K562 (cell line): Measurements from ENCODE around the gene CFAP70. TPM values are rescaled to one million over a fixed set of nuclear protein-coding genes. Genes with fewer than 3 reads are reported as not detected.

ENCODE experiments used
- ARNT ChIP-seq, 2 experiments: fragments of 450-650 bp; IDR thresholded peaks; 2 replicates each; pipeline ENCODE4 v1.6.1; 2016; ENCODE audit warnings: mild to moderate bottlenecking in 1 of 2
- ELF2 ChIP-seq: fragments of 250-450 bp; sonication (Bioruptor Pico); IDR thresholded peaks from 2 replicates; pipeline ENCODE4 v1.5.0; 2021; ENCODE audit warnings: mild to moderate bottlenecking
- HOXB6 ChIP-seq: fragments of 250-450 bp; sonication (Bioruptor Pico); IDR thresholded peaks from 2 replicates; pipeline ENCODE4 v1.5.1; 2022; ENCODE audit warnings: mild to moderate bottlenecking, borderline replicate concordance
- IFI16 ChIP-seq: fragments of 250-450 bp; sonication (Bioruptor Pico); IDR thresholded peaks from 2 replicates; pipeline ENCODE4 v2.1.2; 2022; ENCODE audit warnings: mild to moderate bottlenecking, inconsistent platforms
- KDM1A ChIP-seq, 2 experiments: fragments of 450-650 bp; IDR thresholded peaks; 2 replicates each; pipeline ENCODE4 v1.6.1; 2016; ENCODE audit warnings: mild to moderate bottlenecking in 2 of 2
- LEF1 ChIP-seq: fragments of 450-650 bp; IDR thresholded peaks from 2 replicates; pipeline ENCODE4 v1.6.1; 2016; ENCODE audit warnings: mild to moderate bottlenecking
- RCOR1 ChIP-seq, 2 experiments: IDR thresholded peaks; 2 replicates each; pipeline ENCODE4 v1.6.1; 2012; ENCODE audit warnings: low read depth in 2 of 2, low read length in 2 of 2, borderline replicate concordance in 1 of 2, improper control_type of control experiment in 1 of 2
- RUNX1 ChIP-seq: sonication (generic); IDR thresholded peaks from 2 replicates; pipeline ENCODE4 v1.6.1; 2016; ENCODE audit warnings: antibody characterized with exemption, low read depth
- ZNF12 ChIP-seq: sonication (generic); formaldehyde crosslinking; IDR thresholded peaks from 2 replicates; pipeline ENCODE4 v1.4.0; 2020; ENCODE audit warnings: mild to moderate bottlenecking, missing genetic modification reagents
- ZNF584 ChIP-seq: fragments of 200-800 bp; sonication (Bioruptor generic); IDR thresholded peaks from 2 replicates; pipeline ENCODE4 v1.6.1; 2016; ENCODE audit warnings: low read depth, mild to moderate bottlenecking, missing genetic modification characterization, missing compliant biosample characterization
- ZNF589 ChIP-seq: fragments of 200-800 bp; sonication (Bioruptor generic); IDR thresholded peaks from 2 replicates; pipeline ENCODE4 v1.6.1; 2016; ENCODE audit warnings: low read depth, missing genetic modification characterization, missing compliant biosample characterization
- ZNF644 ChIP-seq: fragments of 200-800 bp; sonication (Bioruptor generic); IDR thresholded peaks from 2 replicates; pipeline ENCODE4 v1.6.1; 2016; ENCODE audit warnings: low read depth, missing genetic modification characterization, missing compliant biosample characterization
- polyA plus RNA-seq, 8 experiments: library from polyadenylated mRNA; depleted of rRNA in 4 of 8; stranded (reverse) in 5 of 8; unstranded in 3 of 8; fragments of >200 nt; fragmentation: Nextera tagmentation in 2 of 8; fragmentation: Illumina TruSeq in 1 of 8; extraction: Ambion mirVana in 2 of 8; extraction: Trizol in 1 of 8; gene quantifications; 2 replicates each; pipeline versions ENCODE4 v1.2.1 to v1.2.3, GENCODE V29; 2011 to 2014; ENCODE audit warnings: inconsistent platforms in 1 of 8, missing spikeins in 1 of 8
- total RNA-seq, 7 experiments: library from RNA; depleted of rRNA in 6 of 7; stranded (reverse); fragments of >200 nt in 6 of 7; fragmentation: Illumina TruSeq in 2 of 7; extraction: Trizol in 2 of 7; gene quantifications; 2 replicates each; pipeline versions ENCODE4 v1.2.1 to v1.2.3, GENCODE V29; 2011 to 2021; ENCODE audit warnings: low replicate concordance in 1 of 7
- TF ChIP-seq, protein P1 (sequence below), 3 experiments: IDR thresholded peaks in 2 of 3; conservative IDR thresholded peaks in 1 of 3; 2 replicates each; pipeline ENCODE4 v1.5.1; 2011 to 2012; ENCODE audit warnings: low read length in 3 of 3, mild to moderate bottlenecking in 3 of 3, control low read depth in 2 of 3, improper control_type of control experiment in 1 of 3, inconsistent platforms in 1 of 3, low read depth in 1 of 3, mixed read lengths in 1 of 3, moderate library complexity in 1 of 3; ENCODE audit not compliant: insufficient read depth in 2 of 3
- TF ChIP-seq, protein P2 (sequence below): fragments of 450-650 bp; IDR thresholded peaks from 2 replicates; pipeline ENCODE4 v1.6.1; 2016; ENCODE audit warnings: low read depth, mild to moderate bottlenecking, moderate library complexity
- TF ChIP-seq, protein P3 (sequence below): fragments of 450-650 bp; IDR thresholded peaks from 2 replicates; pipeline ENCODE4 v1.6.1; 2016; ENCODE audit warnings: low read depth
- TF ChIP-seq, protein P4 (sequence below): fragments of 250-450 bp; sonication (Bioruptor Pico); IDR thresholded peaks from 2 replicates; pipeline ENCODE4 v1.5.0; 2021

CFAP70 gene
- total and polyA plus RNA-seq, 9 of the 15 experiments (the other 6 are each of a cell fraction or from before 2014, with no cell fraction given): 0.27 to 1.6 (median 0.86) TPM

DNA sequence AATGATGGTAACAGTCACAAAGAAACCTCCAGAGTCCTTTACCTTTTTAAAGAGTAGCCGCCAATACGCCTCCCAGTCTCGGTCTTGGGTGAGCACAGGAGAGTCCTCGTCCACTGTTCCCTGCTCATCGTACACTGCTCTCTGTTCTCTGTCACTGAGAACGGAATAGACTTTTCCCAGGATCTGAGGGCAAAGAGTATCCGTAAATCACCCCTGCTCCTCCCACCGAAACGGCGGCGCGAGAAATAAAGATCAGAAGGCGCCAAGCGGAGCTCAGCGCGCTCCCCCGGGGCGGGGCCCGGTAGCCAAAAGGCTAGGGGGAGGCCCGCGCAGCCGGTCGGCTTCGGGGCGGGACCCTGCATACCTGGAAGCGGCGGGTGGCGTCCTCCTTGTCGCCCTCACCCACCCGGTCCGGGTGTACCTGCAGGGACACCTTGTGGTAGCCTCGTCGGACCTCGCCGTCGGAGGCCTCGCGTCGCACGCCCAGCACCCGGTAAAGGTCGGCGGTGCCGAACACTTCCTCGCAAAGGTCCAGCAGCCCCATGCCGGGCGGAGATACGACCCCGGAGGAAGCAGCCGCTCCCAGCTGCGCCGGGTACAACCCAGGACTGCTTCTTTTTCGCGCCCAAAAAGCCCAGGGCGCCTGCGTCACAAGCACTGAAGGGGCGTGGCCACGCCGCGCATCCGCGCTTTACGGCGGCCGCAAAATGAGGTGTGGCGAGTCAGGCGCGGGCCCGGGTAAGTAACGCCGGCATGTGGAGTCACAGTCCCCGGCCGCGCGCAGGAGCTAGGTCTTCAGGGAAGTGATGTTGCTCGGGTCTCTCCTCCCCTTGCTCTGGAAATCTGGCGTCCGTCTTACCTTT, 111.8 kb downstream of the CFAP70 start, which contains the start of gene DNAJC9 (continued):
- TF ChIP-seq, protein P1, sequence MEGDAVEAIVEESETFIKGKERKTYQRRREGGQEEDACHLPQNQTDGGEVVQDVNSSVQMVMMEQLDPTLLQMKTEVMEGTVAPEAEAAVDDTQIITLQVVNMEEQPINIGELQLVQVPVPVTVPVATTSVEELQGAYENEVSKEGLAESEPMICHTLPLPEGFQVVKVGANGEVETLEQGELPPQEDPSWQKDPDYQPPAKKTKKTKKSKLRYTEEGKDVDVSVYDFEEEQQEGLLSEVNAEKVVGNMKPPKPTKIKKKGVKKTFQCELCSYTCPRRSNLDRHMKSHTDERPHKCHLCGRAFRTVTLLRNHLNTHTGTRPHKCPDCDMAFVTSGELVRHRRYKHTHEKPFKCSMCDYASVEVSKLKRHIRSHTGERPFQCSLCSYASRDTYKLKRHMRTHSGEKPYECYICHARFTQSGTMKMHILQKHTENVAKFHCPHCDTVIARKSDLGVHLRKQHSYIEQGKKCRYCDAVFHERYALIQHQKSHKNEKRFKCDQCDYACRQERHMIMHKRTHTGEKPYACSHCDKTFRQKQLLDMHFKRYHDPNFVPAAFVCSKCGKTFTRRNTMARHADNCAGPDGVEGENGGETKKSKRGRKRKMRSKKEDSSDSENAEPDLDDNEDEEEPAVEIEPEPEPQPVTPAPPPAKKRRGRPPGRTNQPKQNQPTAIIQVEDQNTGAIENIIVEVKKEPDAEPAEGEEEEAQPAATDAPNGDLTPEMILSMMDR (IDR thresholded peaks at IDR 0.05 in 2 of 3, conservative IDR thresholded peaks at IDR 0.05 in 1 of 3; ENCODE audit: insufficient read depth in 2 of 3, low read depth in 1 of 3, low read length in 3 of 3): peak in 1 of 3 experiments; percentile 15; a peak in 3 of 6 replicates
- TF ChIP-seq RCOR1 (IDR thresholded peaks at IDR 0.05; ENCODE audit: borderline replicate concordance in 1 of 2, low read depth in 2 of 2, low read length in 2 of 2) (no peak; a peak in 1 of 4 replicates), IFI16 (CRISPR knock-in tag) (no peak), ZNF589 (no peak; the same call in 1 of the 2 replicates), KDM1A (IDR thresholded peaks at IDR 0.05) (no peak), LEF1 (no peak), HOXB6 (CRISPR knock-in tag) (no peak), ARNT (IDR thresholded peaks at IDR 0.05) (no peak), ZNF584 (CRISPR knock-in tag) (no peak), ZNF644 (no peak), RUNX1 (no peak; the same call in 1 of the 2 replicates), ZNF12 (CRISPR knock-in tag) (peak; percentile 84), ELF2 (no peak; the same call in 1 of the 2 replicates)
- TF ChIP-seq, protein P2, sequence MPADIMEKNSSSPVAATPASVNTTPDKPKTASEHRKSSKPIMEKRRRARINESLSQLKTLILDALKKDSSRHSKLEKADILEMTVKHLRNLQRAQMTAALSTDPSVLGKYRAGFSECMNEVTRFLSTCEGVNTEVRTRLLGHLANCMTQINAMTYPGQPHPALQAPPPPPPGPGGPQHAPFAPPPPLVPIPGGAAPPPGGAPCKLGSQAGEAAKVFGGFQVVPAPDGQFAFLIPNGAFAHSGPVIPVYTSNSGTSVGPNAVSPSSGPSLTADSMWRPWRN: no peak
- TF ChIP-seq, protein P3, sequence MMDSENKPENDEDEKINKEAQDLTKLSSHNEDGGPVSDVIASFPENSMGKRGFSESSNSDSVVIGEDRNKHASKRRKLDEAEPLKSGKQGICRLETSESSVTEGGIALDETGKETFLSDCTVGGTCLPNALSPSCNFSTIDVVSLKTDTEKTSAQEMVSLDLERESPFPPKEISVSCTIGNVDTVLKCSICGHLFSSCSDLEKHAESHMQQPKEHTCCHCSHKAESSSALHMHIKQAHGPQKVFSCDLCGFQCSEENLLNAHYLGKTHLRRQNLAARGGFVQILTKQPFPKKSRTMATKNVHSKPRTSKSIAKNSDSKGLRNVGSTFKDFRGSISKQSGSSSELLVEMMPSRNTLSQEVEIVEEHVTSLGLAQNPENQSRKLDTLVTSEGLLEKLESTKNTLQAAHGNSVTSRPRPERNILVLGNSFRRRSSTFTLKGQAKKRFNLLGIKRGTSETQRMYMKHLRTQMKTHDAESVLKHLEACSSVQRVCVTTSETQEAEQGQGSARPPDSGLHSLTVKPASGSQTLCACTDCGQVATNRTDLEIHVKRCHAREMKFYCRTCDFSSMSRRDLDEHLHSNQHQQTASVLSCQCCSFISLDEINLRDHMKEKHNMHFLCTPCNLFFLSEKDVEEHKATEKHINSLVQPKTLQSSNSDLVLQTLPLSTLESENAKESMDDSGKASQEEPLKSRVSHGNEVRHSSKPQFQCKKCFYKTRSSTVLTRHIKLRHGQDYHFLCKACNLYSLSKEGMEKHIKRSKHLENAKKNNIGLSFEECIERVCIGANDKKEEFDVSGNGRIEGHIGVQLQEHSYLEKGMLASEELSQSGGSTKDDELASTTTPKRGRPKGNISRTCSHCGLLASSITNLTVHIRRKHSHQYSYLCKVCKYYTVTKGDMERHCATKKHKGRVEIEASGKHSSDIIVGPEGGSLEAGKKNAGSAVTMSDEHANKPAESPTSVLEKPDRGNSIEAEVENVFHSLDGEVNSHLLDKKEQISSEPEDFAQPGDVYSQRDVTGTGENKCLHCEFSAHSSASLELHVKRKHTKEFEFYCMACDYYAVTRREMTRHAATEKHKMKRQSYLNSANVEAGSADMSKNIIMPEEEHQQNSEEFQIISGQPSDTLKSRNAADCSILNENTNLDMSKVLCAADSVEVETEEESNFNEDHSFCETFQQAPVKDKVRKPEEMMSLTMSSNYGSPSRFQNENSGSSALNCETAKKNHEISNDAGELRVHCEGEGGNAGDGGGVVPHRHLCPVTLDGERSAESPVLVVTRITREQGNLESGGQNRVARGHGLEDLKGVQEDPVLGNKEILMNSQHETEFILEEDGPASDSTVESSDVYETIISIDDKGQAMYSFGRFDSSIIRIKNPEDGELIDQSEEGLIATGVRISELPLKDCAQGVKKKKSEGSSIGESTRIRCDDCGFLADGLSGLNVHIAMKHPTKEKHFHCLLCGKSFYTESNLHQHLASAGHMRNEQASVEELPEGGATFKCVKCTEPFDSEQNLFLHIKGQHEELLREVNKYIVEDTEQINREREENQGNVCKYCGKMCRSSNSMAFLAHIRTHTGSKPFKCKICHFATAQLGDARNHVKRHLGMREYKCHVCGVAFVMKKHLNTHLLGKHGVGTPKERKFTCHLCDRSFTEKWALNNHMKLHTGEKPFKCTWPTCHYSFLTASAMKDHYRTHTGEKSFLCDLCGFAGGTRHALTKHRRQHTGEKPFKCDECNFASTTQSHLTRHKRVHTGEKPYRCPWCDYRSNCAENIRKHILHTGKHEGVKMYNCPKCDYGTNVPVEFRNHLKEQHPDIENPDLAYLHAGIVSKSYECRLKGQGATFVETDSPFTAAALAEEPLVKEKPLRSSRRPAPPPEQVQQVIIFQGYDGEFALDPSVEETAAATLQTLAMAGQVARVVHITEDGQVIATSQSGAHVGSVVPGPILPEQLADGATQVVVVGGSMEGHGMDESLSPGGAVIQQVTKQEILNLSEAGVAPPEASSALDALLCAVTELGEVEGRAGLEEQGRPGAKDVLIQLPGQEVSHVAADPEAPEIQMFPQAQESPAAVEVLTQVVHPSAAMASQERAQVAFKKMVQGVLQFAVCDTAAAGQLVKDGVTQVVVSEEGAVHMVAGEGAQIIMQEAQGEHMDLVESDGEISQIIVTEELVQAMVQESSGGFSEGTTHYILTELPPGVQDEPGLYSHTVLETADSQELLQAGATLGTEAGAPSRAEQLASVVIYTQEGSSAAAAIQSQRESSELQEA: no peak
- TF ChIP-seq, protein P4, sequence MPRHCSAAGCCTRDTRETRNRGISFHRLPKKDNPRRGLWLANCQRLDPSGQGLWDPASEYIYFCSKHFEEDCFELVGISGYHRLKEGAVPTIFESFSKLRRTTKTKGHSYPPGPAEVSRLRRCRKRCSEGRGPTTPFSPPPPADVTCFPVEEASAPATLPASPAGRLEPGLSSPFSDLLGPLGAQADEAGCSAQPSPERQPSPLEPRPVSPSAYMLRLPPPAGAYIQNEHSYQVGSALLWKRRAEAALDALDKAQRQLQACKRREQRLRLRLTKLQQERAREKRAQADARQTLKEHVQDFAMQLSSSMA (CRISPR knock-in tag): no peak; the same call in none of the 2 replicates
